Activated CD8-positive, alpha-beta memory T cell treated with anti-CD3 and anti-CD28 coated beads, Interleukin-2, amount 50 U/mL, for 1 hour (primary cell): Measurements from ENCODE around the gene C4orf51.

Experiments
- DNase-seq: peaks from one replicate; pipeline ENCODE4 v3.0.0-alpha.2; 2020; ENCODE audit errors: extremely low read depth

Gene C4orf51

GRCh38 chr4:145756244-145756643 is 76.3 kb downstream of the C4orf51 start:
- DNase-seq = no peak

- DNase-seq = no peak
These were observed 77.2 kb downstream of the C4orf51 start for GRCh38 chr4:145757188-145757587.

GRCh38 chr4:145760176-145760575 is 80.2 kb downstream of the C4orf51 start:
- DNase-seq = no peak

- DNase-seq = no peak
These were observed 81.3 kb downstream of the C4orf51 start for GRCh38 chr4:145760961-145761929.

- no peak for DNase-seq
These were observed 82.8 kb downstream of the C4orf51 start for GRCh38 chr4:145762719-145763118.

- DNase-seq = no peak
These were observed 83.5 kb downstream of the C4orf51 start for GRCh38 chr4:145763399-145763798.

GRCh38 chr4:145766273-145766672 is 86.3 kb downstream of the C4orf51 start:
- DNase-seq = no peak

GRCh38 chr4:145769450-145770037 is 89.6 kb downstream of the C4orf51 start:
- no peak for DNase-seq

- DNase-seq = no peak
These were observed 90.2 kb downstream of the C4orf51 start for GRCh38 chr4:145770124-145770523.

GRCh38 chr4:145772347-145772746 is 92.4 kb downstream of the C4orf51 start:
- no peak for DNase-seq

- no peak for DNase-seq
These were observed 93.8 kb downstream of the C4orf51 start for GRCh38 chr4:145773581-145774234.

GRCh38 chr4:145774473-145774872 is 94.5 kb downstream of the C4orf51 start:
- DNase-seq = no peak

GRCh38 chr4:145775406-145775805 is 95.5 kb downstream of the C4orf51 start:
- no peak for DNase-seq

GRCh38 chr4:145776208-145776607 is 96.3 kb downstream of the C4orf51 start:
- DNase-seq = no peak

- DNase-seq = no peak
These were observed 99.4 kb downstream of the C4orf51 start for GRCh38 chr4:145779319-145779801.

- no peak for DNase-seq
These were observed 101.4 kb downstream of the C4orf51 start for GRCh38 chr4:145781351-145781750.
